ENCODE data around the gene PRPF8.
"Not testable (repeated sequence)": the region's sequence is repeated elsewhere in the genome, so short reads cannot be mapped to it uniquely, and the experiment has no call there.

PRPF8 gene

GRCh38 chr17:1676401-1676800, 8.3 kb downstream of the PRPF8 start:
- H3K4me3 ChIP-seq (ENCODE audit: low read depth in 1 of 2, low read length in 2 of 2) = no peak overlapping the region
- H2AFZ ChIP-seq (ENCODE audit: low read depth, low read length) = no peak overlapping the region
- H3K27ac ChIP-seq (ENCODE audit: low read length) = no peak overlapping the region
- H3K4me1 ChIP-seq (ENCODE audit: insufficient read depth, low read length) = peaks cover 7% of the 10 kb centered on the region; the same call in 1 of the 2 replicates
- peaks cover 57% of the 10 kb centered on the region for H3K79me2 ChIP-seq (ENCODE audit: insufficient read depth, low read length)
- H3K9ac ChIP-seq (ENCODE audit: low read depth, low read length) = no peak overlapping the region
- peaks cover 95% of the 10 kb centered on the region for H3K36me3 ChIP-seq (ENCODE audit: insufficient read depth, low read length)
- peaks cover 71% of the 10 kb centered on the region for H4K20me1 ChIP-seq (ENCODE audit: insufficient read depth, low read length)
- no peaks in the 10 kb centered on the region for H3K27me3 ChIP-seq (ENCODE audit: insufficient read depth, low read length, poor library complexity)
- H3K9me3 ChIP-seq (ENCODE audit: insufficient read depth, low read length, severe bottlenecking) = no peaks in the 10 kb centered on the region
- H3K4me2 ChIP-seq (ENCODE audit: insufficient read depth, low read length) = no peak overlapping the region
- TF ChIP-seq CTCF (IDR thresholded peaks at IDR 0.05; ENCODE audit: borderline replicate concordance, extremely low read depth, low read length, poor library complexity, severe bottlenecking) = no peak
- TF ChIP-seq EZH2 (IDR thresholded peaks at IDR 0.05; ENCODE audit: borderline replicate concordance, low read depth, low read length, severe bottlenecking) = no peak
- ATAC-seq (ENCODE audit: insufficient read depth, low read depth) = no peak; the same call in 2 of the 3 replicates
- no peak for DNase-seq

- Histone ChIP-seq H3K79me2 (ENCODE audit: insufficient read depth, low read length) (peaks cover 47% of the 10 kb centered on the region), H3K27ac (ENCODE audit: low read length) (no peak overlapping the region), H3K4me2 (ENCODE audit: insufficient read depth, low read length) (no peak overlapping the region), H3K9me3 (ENCODE audit: insufficient read depth, low read length, severe bottlenecking) (no peaks in the 10 kb centered on the region), H3K9ac (ENCODE audit: low read depth, low read length) (no peak overlapping the region), H3K27me3 (ENCODE audit: insufficient read depth, low read length, poor library complexity) (no peaks in the 10 kb centered on the region), H3K4me1 (ENCODE audit: insufficient read depth, low read length) (no peaks in the 10 kb centered on the region), H3K4me3 (ENCODE audit: low read depth in 1 of 2, low read length in 2 of 2) (no peak overlapping the region), H2AFZ (ENCODE audit: low read depth, low read length) (no peak overlapping the region), H4K20me1 (ENCODE audit: insufficient read depth, low read length) (peaks cover 55% of the 10 kb centered on the region), H3K36me3 (ENCODE audit: insufficient read depth, low read length) (peaks cover 94% of the 10 kb centered on the region)
- TF ChIP-seq EZH2 (IDR thresholded peaks at IDR 0.05; ENCODE audit: borderline replicate concordance, low read depth, low read length, severe bottlenecking) (no peak), CTCF (IDR thresholded peaks at IDR 0.05; ENCODE audit: borderline replicate concordance, extremely low read depth, low read length, poor library complexity, severe bottlenecking) (no peak)
- ATAC-seq (ENCODE audit: insufficient read depth, low read depth) = no peak
- DNase-seq = no peak
These were observed 11.5 kb downstream of the PRPF8 start for GRCh38 chr17:1673041-1673785.

- H3K9ac ChIP-seq (ENCODE audit: low read depth, low read length); H2AFZ ChIP-seq (ENCODE audit: low read depth, low read length); H3K4me1 ChIP-seq (ENCODE audit: insufficient read depth, low read length); H3K27ac ChIP-seq (ENCODE audit: low read length); H3K9me3 ChIP-seq (ENCODE audit: insufficient read depth, low read length, severe bottlenecking); H3K4me3 ChIP-seq (ENCODE audit: low read depth in 1 of 2, low read length in 2 of 2); ATAC-seq (ENCODE audit: insufficient read depth, low read depth); H3K27me3 ChIP-seq (ENCODE audit: insufficient read depth, low read length, poor library complexity); H3K4me2 ChIP-seq (ENCODE audit: insufficient read depth, low read length); DNase-seq: not testable (repeated sequence)
- H3K79me2 ChIP-seq (ENCODE audit: insufficient read depth, low read length) = peaks cover 31% of the 10 kb centered on the region
- H4K20me1 ChIP-seq (ENCODE audit: insufficient read depth, low read length) = peaks cover 36% of the 10 kb centered on the region
- H3K36me3 ChIP-seq (ENCODE audit: insufficient read depth, low read length) = peaks cover 88% of the 10 kb centered on the region
These were observed 20.7 kb downstream of the PRPF8 start for GRCh38 chr17:1663934-1664333.

- no peaks in the 10 kb centered on the region for H3K9me3 ChIP-seq (ENCODE audit: insufficient read depth, low read length, severe bottlenecking)
- TF ChIP-seq CTCF (IDR thresholded peaks at IDR 0.05; ENCODE audit: borderline replicate concordance, extremely low read depth, low read length, poor library complexity, severe bottlenecking) = no peak
- no peak for TF ChIP-seq EZH2 (IDR thresholded peaks at IDR 0.05; ENCODE audit: borderline replicate concordance, low read depth, low read length, severe bottlenecking)
- H3K4me3 ChIP-seq (ENCODE audit: low read depth in 1 of 2, low read length in 2 of 2) = no peak overlapping the region
- H3K4me2 ChIP-seq (ENCODE audit: insufficient read depth, low read length) = no peak overlapping the region
- peaks cover 13% of the 10 kb centered on the region for H3K79me2 ChIP-seq (ENCODE audit: insufficient read depth, low read length)
- peaks cover 90% of the 10 kb centered on the region for H3K36me3 ChIP-seq (ENCODE audit: insufficient read depth, low read length)
- DNase-seq (no peak), ATAC-seq (ENCODE audit: insufficient read depth, low read depth) (no peak)
- no peak overlapping the region for H3K27ac ChIP-seq (ENCODE audit: low read length)
- no peak overlapping the region for H2AFZ ChIP-seq (ENCODE audit: low read depth, low read length)
- no peak overlapping the region for H3K9ac ChIP-seq (ENCODE audit: low read depth, low read length)
- H3K27me3 ChIP-seq (ENCODE audit: insufficient read depth, low read length, poor library complexity) = no peaks in the 10 kb centered on the region
- peaks cover 40% of the 10 kb centered on the region for H4K20me1 ChIP-seq (ENCODE audit: insufficient read depth, low read length)
- no peaks in the 10 kb centered on the region for H3K4me1 ChIP-seq (ENCODE audit: insufficient read depth, low read length)
These were observed 23.6 kb downstream of the PRPF8 start for GRCh38 chr17:1661045-1661444.

Measured in DND-41 (cell line).